GM12865 (cell line): Measurements from ENCODE around the gene OLFML2A.

Experiments
- DNase-seq: peaks from one replicate; pipeline ENCODE4 v3.0.0; 2010; ENCODE audit warnings: low read depth
- H3K4me3 ChIP-seq: 2 replicates; pipeline ENCODE4 v1.5.1; 2011; ENCODE audit warnings: mild to moderate bottlenecking, low read depth, low read length, control low read depth
- CTCF ChIP-seq: IDR thresholded peaks from 2 replicates; pipeline ENCODE4 v1.5.1; 2011; ENCODE audit warnings: low read length, control low read depth, low read depth, inconsistent platforms; ENCODE audit not compliant: insufficient read depth; ENCODE audit errors: missing control alignments

The OLFML2A gene

GRCh38 chr9:124778575-124779367 lies 1.8 kb downstream of the OLFML2A start:
- H3K4me3 ChIP-seq: no peak overlapping the region
- DNase-seq: no peak
- no peak for TF ChIP-seq CTCF

GRCh38 chr9:124779368-124780059 lies 2.6 kb downstream of the OLFML2A start:
- no peak overlapping the region for H3K4me3 ChIP-seq
- TF ChIP-seq CTCF: no peak
- DNase-seq: no peak

- H3K4me3 ChIP-seq: no peak overlapping the region
These were observed 3.3 kb downstream of the OLFML2A start for GRCh38 chr9:124780060-124780756.

GRCh38 chr9:124780757-124781151 lies 3.8 kb downstream of the OLFML2A start:
- no peak for DNase-seq
- no peak overlapping the region for H3K4me3 ChIP-seq
- TF ChIP-seq CTCF: no peak

More at GRCh38 chr9:124780060-124780756, 3.3 kb downstream of the OLFML2A start:
- TF ChIP-seq CTCF: no peak
- no peak for DNase-seq

- TF ChIP-seq CTCF: no peak
- H3K4me3 ChIP-seq: no peak overlapping the region
- no peak for DNase-seq
These were observed 5.2 kb downstream of the OLFML2A start for GRCh38 chr9:124781967-124782660.
